T-helper 22 cell (primary cell): Measurements from ENCODE around the gene DES.

Experiments used
- DNase-seq: peaks from one replicate; pipeline ENCODE4 v3.0.0-alpha.2; 2020; ENCODE audit warnings: low read depth

Gene DES

GRCh38 chr2:219453671-219454590, 35.8 kb downstream of the DES start:
- DNase-seq, result no peak

- DNase-seq, result no peak
Observed at GRCh38 chr2:219455581-219455980, 37.4 kb downstream of the DES start.

DNA sequence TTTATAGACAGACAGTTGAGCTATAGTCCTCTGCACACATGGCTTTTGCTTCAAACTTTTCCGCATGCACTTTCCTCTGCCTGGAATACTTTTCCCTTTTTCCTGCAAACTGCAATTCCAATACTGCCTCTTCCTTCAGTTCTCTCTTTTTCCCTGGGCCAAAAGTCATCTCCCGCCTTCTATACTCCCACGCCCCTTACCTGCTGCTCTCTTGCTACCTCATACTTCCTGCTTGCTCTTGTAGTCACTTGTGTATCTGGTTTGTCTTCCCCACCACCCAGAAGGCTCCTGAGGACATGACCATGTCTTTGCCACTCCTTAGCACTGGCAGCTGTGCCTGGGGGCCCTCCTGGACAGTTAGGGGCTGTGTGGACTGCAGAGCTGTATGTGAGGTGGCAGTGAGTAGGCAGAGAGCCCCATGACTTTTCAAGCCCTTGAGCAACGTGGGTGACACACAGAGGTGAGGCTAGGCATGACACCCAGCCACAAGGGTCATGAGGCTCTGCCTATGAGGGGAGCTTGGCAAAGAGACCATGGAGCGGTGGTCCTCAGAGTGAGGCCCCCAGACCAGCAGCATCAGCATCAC, 39.7 kb downstream of the DES start:
- DNase-seq, result no peak

DNA sequence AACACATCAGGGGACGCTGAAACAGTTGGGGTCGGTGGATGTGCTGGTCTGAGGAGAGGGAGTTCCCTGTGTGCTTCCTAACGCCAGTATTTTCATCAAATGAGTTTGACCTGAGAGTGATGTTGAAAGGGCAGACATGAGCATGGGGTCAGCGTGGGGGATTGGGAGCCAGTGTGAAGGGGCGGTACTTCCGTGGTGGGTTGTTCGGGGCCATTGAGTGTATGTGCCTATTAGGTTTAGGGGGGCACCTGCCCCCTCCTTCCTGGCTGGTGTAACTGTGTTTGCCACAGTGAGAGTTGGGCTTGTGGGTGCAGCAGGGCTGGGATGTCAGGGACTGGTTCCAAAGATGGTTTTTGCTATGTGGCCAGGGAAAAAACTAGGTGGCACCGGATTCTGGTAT, 40.8 kb downstream of the DES start:
- DNase-seq, result no peak

GRCh38 chr2:219459460-219460311, 41.5 kb downstream of the DES start:
- DNase-seq, result no peak

DNA sequence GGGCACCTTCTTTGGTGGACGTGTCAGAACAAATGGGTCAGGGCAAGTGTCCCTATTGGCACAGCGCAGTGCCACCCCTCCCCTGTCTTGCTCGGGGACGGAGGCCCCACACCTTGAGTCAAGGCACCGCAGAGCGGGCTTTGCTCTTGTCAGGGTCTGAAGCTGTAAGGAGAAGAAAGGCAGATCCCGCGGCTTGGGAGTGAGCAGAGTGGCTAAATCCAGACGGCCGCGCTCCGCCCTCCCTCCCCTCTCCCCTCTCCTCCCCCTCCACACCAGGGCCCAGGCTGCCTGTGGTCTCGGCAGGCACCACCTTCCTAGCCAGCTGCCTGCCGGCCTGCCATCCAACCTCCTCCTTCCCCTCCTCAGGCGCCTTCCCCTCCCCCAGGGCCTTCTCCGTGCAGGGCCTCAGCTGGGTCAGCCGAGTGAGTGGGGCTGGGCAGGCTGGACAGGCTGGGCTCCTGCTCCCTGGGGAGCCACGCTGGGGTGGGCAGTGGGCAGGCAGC, 42.3 kb downstream of the DES start:
- no peak for DNase-seq

DNA sequence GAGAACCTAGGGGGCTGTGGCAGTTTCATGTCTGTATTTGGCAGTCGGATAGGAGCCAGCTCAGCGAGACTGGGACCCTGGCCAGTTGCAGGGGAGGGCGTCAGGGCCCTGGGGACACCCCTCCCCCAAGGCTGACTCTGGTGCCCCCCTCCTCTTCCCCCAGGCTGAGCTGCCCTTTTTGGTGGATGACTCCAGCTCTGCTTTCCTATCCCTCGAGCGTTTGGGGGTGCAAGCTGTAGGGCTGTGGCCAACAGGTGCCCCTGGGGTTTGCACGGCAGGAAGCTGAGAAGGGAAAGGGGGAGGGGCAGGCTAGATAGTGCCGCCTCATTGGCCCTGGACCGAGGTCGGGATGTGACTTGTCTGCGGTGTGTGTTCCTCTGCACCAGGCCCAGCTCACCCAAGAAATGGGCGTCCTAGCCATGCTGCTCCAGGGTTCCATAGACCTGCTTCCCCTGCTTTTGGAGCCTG, 42.9 kb downstream of the DES start:
- no peak for DNase-seq

GRCh38 chr2:219461669-219462068, 43.5 kb downstream of the DES start:
- no peak for DNase-seq

GRCh38 chr2:219462349-219462748, 44.2 kb downstream of the DES start:
- no peak for DNase-seq

DNA sequence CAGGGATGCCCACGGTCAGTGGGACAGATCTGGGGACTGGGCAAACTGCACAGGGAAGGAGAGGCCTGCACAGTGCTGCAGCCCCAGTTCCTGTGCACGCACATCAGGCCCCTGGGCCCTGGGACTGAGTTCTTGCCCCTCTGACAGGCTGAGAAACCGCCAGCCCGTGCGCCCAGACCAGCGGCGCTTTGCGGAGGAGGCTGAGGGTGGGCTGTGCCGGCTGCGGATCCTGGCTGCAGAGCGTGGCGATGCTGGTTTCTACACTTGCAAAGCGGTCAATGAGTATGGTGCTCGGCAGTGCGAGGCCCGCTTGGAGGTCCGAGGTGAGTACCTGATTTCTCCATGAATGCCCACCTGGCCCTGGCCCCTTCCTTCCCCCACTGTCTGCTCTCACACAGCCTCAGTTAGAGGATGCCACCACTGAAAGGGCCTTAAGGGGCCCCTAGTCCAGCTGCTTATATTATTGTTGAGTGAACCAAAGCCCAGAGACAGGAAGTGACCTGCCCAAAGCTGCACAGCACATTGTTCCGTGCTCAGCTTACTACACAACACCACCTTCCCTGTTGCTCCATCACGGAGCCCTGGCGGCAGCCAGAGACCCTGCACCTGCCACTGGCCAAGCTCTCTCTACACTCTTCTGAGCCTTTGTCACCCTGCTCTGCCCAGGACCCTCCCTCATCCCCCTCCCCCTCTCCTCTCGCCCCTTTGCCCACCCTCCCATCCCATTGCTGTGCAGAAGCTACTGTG, 46.3 kb downstream of the DES start:
- DNase-seq, result no peak

DNA sequence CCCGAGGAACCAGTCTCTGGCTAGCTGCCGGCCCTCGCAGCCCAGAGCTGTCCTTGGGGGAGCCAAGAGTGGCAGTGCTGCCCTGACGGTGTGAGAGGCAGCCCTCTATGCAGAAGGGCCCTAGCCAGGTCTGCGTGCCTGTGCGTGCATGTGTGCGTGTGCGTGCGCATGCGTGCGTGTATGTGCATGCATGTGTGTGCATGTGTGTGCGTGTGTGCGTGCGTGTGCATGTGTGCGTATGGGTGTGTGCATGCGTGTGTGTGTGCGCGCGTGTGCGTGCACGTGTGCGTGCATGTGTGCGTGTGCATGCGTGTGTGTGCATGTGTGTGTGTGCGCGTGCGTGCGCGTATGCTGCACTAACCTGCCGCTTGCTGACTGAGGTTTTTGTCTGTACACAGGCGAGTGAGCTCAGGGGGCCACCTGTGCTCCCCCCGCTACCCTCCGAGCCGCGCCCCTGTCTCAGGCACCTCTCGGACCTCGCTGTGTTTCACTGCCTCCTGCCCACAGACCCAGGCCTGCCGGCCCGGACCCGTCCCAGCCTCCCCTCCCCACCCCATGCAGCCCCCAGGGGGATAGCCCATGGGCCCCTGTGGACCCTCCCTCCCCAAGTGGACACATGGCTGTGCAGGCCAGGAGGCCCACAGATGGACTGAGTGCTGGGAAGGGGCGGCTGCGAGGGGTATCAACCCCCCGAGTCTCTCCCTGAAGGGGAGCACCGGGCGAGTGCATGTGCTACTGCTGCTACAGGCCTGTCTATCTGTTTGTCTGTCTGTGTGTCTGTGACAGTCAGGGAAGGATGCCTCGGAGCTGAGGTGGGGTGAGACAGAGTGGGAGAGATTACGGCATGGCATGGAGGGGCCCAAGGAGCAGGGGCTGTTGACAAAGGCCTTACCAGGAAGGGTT, 47.7 kb downstream of the DES start:
- no peak for DNase-seq

DNA sequence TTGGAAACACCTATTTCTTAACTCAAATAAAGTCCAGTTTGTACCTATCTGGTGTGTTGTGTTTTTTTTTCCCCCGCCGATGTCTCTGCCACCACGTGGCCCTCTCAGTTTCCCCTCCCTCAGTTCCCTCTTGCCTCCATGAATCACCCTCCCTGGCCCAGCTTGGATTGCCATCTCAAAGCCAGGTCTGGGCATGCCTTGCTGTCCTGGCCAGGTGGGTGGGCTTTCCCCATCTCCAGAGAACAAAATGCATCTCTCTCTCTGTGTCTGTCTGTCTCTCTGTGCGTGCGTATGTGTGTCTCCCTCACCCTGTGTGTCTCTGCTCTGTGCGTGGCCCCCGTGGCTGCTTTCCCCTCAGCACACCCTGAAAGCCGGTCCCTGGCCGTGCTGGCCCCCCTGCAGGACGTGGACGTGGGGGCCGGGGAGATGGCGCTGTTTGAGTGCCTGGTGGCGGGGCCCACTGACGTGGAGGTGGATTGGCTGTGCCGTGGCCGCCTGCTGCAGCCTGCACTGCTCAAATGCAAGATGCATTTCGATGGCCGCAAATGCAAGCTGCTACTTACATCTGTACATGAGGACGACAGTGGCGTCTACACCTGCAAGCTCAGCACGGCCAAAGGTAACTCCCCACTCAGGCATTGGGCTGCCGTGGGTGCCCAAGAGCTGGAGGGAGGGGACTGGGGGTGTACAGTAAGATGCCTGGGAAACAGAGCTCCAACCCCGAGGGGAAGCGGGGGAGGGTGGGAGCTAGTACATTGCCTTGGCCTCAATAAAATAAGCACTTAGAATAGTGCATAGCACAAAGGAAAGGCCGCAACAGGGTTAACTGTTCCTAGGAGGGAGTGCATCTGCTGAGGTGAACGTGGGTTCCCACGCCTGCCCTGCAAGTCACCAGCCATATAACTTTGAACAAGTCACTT, 48.9 kb downstream of the DES start:
- no peak for DNase-seq

DNA sequence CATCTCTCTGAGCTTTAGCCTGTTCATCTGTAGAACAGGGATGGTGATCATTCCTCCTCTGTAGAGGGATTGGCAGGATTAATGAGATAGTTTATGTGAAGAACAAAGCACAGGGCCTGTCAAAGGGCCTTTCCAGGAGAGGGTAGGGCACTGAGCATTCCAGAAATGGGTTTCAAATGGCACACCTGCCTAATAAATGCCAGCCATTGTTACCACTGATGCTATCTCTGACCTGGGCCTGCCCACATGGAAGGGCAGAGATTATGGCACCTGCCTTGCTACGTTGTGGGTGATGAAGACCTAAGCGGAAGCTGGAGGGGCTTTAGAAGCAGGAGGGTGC, 49.5 kb downstream of the DES start:
- DNase-seq, result no peak

- no peak for DNase-seq
Observed at GRCh38 chr2:219468410-219469185, 50.4 kb downstream of the DES start.

DNA sequence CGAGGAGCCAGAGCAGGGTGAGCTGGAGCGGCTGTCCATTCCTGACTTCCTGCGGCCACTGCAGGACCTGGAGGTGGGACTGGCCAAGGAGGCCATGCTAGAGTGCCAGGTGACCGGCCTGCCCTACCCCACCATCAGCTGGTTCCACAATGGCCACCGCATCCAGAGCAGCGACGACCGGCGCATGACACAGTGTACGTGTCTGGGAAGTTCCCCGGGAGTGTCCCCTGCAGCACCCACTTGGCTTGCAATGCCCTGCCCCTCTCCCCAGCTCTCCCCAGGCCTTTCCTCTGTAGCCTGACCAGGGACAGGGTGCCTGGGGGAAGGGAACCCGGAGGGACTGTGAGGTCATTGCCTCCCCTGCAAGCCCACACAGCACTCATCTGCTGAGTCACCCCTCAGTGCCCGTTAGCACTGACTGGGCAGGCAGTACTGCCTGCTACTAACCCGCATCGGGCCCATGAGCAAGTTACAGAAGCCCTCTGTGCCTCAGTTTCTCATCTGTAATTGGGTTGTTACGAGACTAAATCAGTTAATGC, 51.1 kb downstream of the DES start:
- no peak for DNase-seq

DNA sequence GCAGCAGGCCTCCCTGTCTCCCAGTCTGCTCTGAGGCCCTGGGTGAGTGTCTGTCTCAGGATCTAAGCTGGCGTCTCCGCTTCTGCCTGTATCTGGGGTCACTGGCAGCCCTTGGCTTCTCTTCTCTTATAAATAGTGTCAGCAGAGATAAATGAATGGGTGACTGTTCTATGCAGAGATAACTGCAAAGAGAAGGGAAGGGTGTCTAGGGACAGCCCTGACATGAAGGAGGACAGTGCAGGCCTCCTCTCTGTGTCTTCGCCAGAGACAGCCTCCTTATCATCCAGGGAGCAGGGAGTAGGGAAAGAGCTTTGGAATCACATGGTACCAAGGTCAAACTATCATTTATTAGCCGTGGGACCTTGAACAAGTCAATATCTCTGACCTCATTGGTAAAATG, 52.3 kb downstream of the DES start:
- no peak for DNase-seq

DNA sequence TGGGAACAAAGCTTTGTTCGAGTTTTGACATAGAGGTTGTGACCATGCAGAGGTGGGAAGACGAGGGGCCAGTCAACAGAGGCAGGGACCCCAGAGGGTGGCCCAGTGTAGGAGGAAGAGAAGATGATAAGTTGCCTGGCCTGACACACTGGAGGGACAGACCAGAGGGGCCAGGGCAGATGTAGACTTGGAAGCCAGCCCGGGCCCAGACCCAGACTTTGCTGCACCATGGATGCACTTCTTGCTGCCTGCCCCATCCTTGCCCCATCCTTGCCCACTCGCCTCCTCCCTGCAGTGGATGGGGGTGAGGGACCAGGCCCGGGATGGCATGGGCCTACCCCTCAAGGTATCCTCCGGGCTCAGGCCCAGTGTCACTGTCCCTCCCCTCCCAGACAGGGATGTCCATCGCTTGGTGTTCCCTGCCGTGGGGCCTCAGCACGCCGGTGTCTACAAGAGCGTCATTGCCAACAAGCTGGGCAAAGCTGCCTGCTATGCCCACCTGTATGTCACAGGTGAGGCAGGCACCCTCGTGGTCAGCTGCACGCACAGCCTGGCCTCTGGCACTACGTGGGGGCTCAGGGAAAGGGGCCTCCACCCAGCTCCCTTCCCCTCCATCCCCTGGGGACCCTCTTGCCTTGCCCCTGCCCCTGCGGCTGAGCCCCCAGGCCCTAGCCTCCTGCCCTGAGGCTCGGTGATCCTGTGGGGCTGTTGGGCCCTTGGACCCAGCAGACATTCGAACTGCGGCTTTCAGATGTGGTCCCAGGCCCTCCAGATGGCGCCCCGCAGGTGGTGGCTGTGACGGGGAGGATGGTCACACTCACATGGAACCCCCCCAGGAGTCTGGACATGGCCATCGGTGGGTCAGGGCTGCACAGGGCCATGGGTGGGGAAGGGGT, 53.5 kb downstream of the DES start:
- DNase-seq, result no peak
